Measurements from ENCODE around the gene GPC2.
A peak's percentile ranks its signal among the peaks of the same experiment; 100 is the strongest.
"Not testable (repeated sequence)": the region's sequence is repeated elsewhere in the genome, so short reads cannot be mapped to it uniquely, and the experiment has no call there.

Gene GPC2

GRCh38 chr7:100152404-100152803, 24.8 kb downstream of the GPC2 start:
- DNase-seq = no peak

- peak; percentile 76 to 100 (median 98) for DNase-seq
These were observed 28.4 kb downstream of the GPC2 start, which contains the start of gene LAMTOR4 for GRCh38 chr7:100148559-100149328. LAMTOR4 (plus strand) TSS chr7:100148918; CDS start chr7:100148973, 55 bp downstream.

- no peak for DNase-seq
These were observed 29.0 kb downstream of the GPC2 start for GRCh38 chr7:100148225-100148558.

GRCh38 chr7:100147278-100147677, 29.9 kb downstream of the GPC2 start:
- DNase-seq = no peak

- not testable (repeated sequence) for DNase-seq
These were observed 30.8 kb downstream of the GPC2 start for GRCh38 chr7:100146350-100146749.

GRCh38 chr7:100142461-100142860, 34.7 kb downstream of the GPC2 start:
- no peak for DNase-seq

GRCh38 chr7:100141555-100141949, 35.6 kb downstream of the GPC2 start:
- no peak for DNase-seq

- DNase-seq = no peak
These were observed 39.1 kb downstream of the GPC2 start for GRCh38 chr7:100137851-100138760.

GRCh38 chr7:100132697-100133151, 44.5 kb downstream of the GPC2 start:
- peak in 25 of 51 donors; percentile 2 to 60 (median 24) for DNase-seq

- no peak for DNase-seq
These were observed 45.1 kb downstream of the GPC2 start for GRCh38 chr7:100132126-100132525.

- peak in 46 of 51 donors; percentile 13 to 85 (median 57) for DNase-seq
These were observed 46.4 kb downstream of the GPC2 start for GRCh38 chr7:100130608-100131453.

- not testable (repeated sequence) for DNase-seq
These were observed 47.0 kb downstream of the GPC2 start for GRCh38 chr7:100130220-100130607.

GRCh38 chr7:100128637-100128963, 48.6 kb downstream of the GPC2 start:
- DNase-seq = no peak

- peak in 8 of 51 donors; percentile 13 to 55 (median 38) for DNase-seq
These were observed 49.1 kb downstream of the GPC2 start for GRCh38 chr7:100127866-100128636.

GRCh38 chr7:100126931-100127865, 50.0 kb downstream of the GPC2 start, which contains the start of gene MBLAC1:
MBLAC1 (plus strand) TSS chr7:100126967; CDS start chr7:100127396, 429 bp downstream.
- peak; percentile 47 to 94 (median 84) for DNase-seq

GRCh38 chr7:100126239-100126930, 50.8 kb downstream of the GPC2 start:
- peak in 1 of 51 donors; percentile 61 for DNase-seq

GRCh38 chr7:100124301-100125230, 52.6 kb downstream of the GPC2 start:
- no peak for DNase-seq

- DNase-seq = no peak
These were observed 54.6 kb downstream of the GPC2 start for GRCh38 chr7:100122568-100122967.
